ENCODE measurements around the gene CYRIA. TPM values are rescaled to one million over a fixed set of nuclear protein-coding genes. Genes with fewer than 3 reads are reported as not detected.

The CYRIA gene
- total and polyA plus RNA-seq, 4 donors, result 1.3 to 4.3 (median 2.4) TPM

DNA sequence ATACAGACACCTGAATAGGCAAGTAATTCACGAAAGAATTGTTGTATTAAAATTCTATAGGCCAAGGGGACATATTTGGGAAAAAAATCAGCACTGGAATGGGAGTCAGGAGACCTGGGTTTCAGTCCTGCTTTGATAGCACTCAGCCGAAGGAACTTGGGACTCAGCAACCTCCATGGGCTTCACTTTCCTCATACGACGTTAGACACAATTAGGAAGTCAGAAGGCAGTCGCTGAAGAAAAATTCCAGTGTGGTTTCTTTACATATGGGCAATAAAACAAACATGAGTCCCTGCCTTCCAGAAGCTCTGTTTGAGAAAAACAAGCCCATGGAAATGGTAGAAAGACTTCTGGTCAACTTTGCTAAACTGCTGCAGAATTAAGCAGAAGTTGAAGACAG lies 15.1 kb upstream of the CYRIA start:
- DNase-seq (ENCODE audit: low spot score), result no peak
- Histone ChIP-seq H3K27ac (ENCODE audit: low read depth in 1 of 2, low read length in 2 of 2) (no peak overlapping the region), H3K9me3 (ENCODE audit: control insufficient read depth in 4 of 4, low read length in 3 of 4) (peaks cover 0 to 3% (median 0%) of the 10 kb centered on the region in 4 donors), H3K27me3 (ENCODE audit: control insufficient read depth in 4 of 4, insufficient read depth in 4 of 4, low read length in 3 of 4) (no peaks in the 10 kb centered on the region), H3K9ac (ENCODE audit: low read depth in 1 of 2, low read length in 2 of 2) (no peak overlapping the region), H3K4me3 (ENCODE audit: low read depth in 1 of 3, low read length in 3 of 3) (no peak overlapping the region), H3K36me3 (ENCODE audit: control insufficient read depth in 4 of 4, insufficient read depth in 3 of 4, low read depth in 1 of 4, low read length in 3 of 4) (no peaks in the 10 kb centered on the region), H3K4me1 (ENCODE audit: control insufficient read depth in 4 of 4, insufficient read depth in 4 of 4, low read length in 3 of 4) (no peaks in the 10 kb centered on the region)
- TF ChIP-seq FOXA2 (IDR thresholded peaks at IDR 0.05) (no peak), HNF4A (conservative IDR thresholded peaks at IDR 0.05) (no peak), ATF3 (IDR thresholded peaks at IDR 0.05) (no peak), GABPA (IDR thresholded peaks at IDR 0.05 in 1 of 2, conservative IDR thresholded peaks at IDR 0.05 in 1 of 2) (no peak), TAF1 (conservative IDR thresholded peaks at IDR 0.05) (no peak), FOXA1 (IDR thresholded peaks at IDR 0.05) (no peak), RAD21 (IDR thresholded peaks at IDR 0.05) (no peak), NR2F2 (IDR thresholded peaks at IDR 0.05) (no peak), JUND (IDR thresholded peaks at IDR 0.05) (no peak), RXRA (IDR thresholded peaks at IDR 0.05) (no peak), EGR1 (IDR thresholded peaks at IDR 0.05; ENCODE audit: low read depth in 2 of 2) (no peak), YY1 (IDR thresholded peaks at IDR 0.05) (no peak)
- TF ChIP-seq, protein P1, sequence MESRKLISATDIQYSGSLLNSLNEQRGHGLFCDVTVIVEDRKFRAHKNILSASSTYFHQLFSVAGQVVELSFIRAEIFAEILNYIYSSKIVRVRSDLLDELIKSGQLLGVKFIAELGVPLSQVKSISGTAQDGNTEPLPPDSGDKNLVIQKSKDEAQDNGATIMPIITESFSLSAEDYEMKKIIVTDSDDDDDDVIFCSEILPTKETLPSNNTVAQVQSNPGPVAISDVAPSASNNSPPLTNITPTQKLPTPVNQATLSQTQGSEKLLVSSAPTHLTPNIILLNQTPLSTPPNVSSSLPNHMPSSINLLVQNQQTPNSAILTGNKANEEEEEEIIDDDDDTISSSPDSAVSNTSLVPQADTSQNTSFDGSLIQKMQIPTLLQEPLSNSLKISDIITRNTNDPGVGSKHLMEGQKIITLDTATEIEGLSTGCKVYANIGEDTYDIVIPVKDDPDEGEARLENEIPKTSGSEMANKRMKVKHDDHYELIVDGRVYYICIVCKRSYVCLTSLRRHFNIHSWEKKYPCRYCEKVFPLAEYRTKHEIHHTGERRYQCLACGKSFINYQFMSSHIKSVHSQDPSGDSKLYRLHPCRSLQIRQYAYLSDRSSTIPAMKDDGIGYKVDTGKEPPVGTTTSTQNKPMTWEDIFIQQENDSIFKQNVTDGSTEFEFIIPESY (IDR thresholded peaks at IDR 0.05), result no peak
- TF ChIP-seq, protein P2, sequence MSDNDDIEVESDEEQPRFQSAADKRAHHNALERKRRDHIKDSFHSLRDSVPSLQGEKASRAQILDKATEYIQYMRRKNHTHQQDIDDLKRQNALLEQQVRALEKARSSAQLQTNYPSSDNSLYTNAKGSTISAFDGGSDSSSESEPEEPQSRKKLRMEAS (IDR thresholded peaks at IDR 0.05), result no peak
- TF ChIP-seq, protein P3, sequence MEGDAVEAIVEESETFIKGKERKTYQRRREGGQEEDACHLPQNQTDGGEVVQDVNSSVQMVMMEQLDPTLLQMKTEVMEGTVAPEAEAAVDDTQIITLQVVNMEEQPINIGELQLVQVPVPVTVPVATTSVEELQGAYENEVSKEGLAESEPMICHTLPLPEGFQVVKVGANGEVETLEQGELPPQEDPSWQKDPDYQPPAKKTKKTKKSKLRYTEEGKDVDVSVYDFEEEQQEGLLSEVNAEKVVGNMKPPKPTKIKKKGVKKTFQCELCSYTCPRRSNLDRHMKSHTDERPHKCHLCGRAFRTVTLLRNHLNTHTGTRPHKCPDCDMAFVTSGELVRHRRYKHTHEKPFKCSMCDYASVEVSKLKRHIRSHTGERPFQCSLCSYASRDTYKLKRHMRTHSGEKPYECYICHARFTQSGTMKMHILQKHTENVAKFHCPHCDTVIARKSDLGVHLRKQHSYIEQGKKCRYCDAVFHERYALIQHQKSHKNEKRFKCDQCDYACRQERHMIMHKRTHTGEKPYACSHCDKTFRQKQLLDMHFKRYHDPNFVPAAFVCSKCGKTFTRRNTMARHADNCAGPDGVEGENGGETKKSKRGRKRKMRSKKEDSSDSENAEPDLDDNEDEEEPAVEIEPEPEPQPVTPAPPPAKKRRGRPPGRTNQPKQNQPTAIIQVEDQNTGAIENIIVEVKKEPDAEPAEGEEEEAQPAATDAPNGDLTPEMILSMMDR (IDR thresholded peaks at IDR 0.05; ENCODE audit: low read depth, low read length, missing input control), result no peak
- 79% methylated on average over 5 of the region's 5 CpGs for WGBS

DNA sequence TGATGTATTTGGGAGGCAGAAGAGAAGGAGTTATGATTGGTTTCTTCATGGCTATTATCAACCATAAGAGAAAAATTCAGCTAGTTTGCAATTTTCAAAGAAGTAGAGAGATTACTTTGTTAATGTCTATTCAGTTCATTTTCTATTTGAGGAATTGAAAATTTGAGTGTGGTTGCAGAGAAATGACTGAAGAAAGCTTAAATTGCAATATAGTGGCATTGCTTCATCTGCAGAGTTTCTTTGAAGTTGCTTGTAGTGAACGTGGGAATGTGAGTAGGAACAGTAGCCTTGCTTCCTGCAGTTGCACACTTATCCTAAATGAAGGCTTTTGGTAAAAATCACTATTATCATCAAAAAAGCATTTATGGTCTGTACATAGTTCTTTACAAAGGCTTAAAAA lies 14.7 kb upstream of the CYRIA start:
- WGBS, result 67% methylated on average over 1 of the region's 1 CpG
- Histone ChIP-seq H3K27ac (ENCODE audit: low read depth in 1 of 2, low read length in 2 of 2) (no peak overlapping the region), H3K9ac (ENCODE audit: low read depth in 1 of 2, low read length in 2 of 2) (no peak overlapping the region), H3K36me3 (ENCODE audit: control insufficient read depth in 4 of 4, insufficient read depth in 3 of 4, low read depth in 1 of 4, low read length in 3 of 4) (no peaks in the 10 kb centered on the region), H3K27me3 (ENCODE audit: control insufficient read depth in 4 of 4, insufficient read depth in 4 of 4, low read length in 3 of 4) (no peaks in the 10 kb centered on the region), H3K4me3 (ENCODE audit: low read depth in 1 of 3, low read length in 3 of 3) (no peak overlapping the region), H3K4me1 (ENCODE audit: control insufficient read depth in 4 of 4, insufficient read depth in 4 of 4, low read length in 3 of 4) (no peaks in the 10 kb centered on the region), H3K9me3 (ENCODE audit: control insufficient read depth in 4 of 4, low read length in 3 of 4) (peaks cover 0 to 3% (median 0%) of the 10 kb centered on the region in 4 donors)
- DNase-seq (ENCODE audit: low spot score), result no peak
- TF ChIP-seq SP1 (IDR thresholded peaks at IDR 0.05) (no peak), FOXA2 (IDR thresholded peaks at IDR 0.05) (no peak), FOXA1 (IDR thresholded peaks at IDR 0.05) (no peak), HNF4A (conservative IDR thresholded peaks at IDR 0.05) (no peak), NR2F2 (IDR thresholded peaks at IDR 0.05) (no peak), TAF1 (conservative IDR thresholded peaks at IDR 0.05) (no peak), RXRA (IDR thresholded peaks at IDR 0.05) (no peak), RAD21 (IDR thresholded peaks at IDR 0.05) (no peak), EGR1 (IDR thresholded peaks at IDR 0.05; ENCODE audit: low read depth in 2 of 2) (no peak), YY1 (IDR thresholded peaks at IDR 0.05) (no peak), GABPA (IDR thresholded peaks at IDR 0.05 in 1 of 2, conservative IDR thresholded peaks at IDR 0.05 in 1 of 2) (no peak), HNF4G (IDR thresholded peaks at IDR 0.05) (no peak), ATF3 (IDR thresholded peaks at IDR 0.05) (no peak)
- TF ChIP-seq, protein P3 (IDR thresholded peaks at IDR 0.05; ENCODE audit: low read depth, low read length, missing input control), result no peak
- TF ChIP-seq, protein P2 (IDR thresholded peaks at IDR 0.05), result no peak
- TF ChIP-seq, protein P1 (IDR thresholded peaks at IDR 0.05), result no peak
- TF ChIP-seq, protein P4, sequence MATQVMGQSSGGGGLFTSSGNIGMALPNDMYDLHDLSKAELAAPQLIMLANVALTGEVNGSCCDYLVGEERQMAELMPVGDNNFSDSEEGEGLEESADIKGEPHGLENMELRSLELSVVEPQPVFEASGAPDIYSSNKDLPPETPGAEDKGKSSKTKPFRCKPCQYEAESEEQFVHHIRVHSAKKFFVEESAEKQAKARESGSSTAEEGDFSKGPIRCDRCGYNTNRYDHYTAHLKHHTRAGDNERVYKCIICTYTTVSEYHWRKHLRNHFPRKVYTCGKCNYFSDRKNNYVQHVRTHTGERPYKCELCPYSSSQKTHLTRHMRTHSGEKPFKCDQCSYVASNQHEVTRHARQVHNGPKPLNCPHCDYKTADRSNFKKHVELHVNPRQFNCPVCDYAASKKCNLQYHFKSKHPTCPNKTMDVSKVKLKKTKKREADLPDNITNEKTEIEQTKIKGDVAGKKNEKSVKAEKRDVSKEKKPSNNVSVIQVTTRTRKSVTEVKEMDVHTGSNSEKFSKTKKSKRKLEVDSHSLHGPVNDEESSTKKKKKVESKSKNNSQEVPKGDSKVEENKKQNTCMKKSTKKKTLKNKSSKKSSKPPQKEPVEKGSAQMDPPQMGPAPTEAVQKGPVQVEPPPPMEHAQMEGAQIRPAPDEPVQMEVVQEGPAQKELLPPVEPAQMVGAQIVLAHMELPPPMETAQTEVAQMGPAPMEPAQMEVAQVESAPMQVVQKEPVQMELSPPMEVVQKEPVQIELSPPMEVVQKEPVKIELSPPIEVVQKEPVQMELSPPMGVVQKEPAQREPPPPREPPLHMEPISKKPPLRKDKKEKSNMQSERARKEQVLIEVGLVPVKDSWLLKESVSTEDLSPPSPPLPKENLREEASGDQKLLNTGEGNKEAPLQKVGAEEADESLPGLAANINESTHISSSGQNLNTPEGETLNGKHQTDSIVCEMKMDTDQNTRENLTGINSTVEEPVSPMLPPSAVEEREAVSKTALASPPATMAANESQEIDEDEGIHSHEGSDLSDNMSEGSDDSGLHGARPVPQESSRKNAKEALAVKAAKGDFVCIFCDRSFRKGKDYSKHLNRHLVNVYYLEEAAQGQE (IDR thresholded peaks at IDR 0.05), result no peak

Measured in liver (tissue), 9 donors.